SU-DHL-6 (cell line): ENCODE results near the gene DNAJB14.

ENCODE experiments used
- H2AFZ ChIP-seq: fragments of 200-600 bp; sonication (generic); 2 replicates; pipeline ENCODE4 v1.6.1; 2014; ENCODE audit warnings: low read depth, mild to moderate bottlenecking, moderate library complexity, mixed read lengths, antibody characterized with exemption, low read length; ENCODE audit not compliant: severe bottlenecking
- H3F3A ChIP-seq: fragments of 200-600 bp; shearing (Covaris generic); 2 replicates; pipeline ENCODE4 v1.6.0; 2016; ENCODE audit warnings: antibody characterized with exemption, mild to moderate bottlenecking; ENCODE audit not compliant: insufficient read depth
- H3K27ac ChIP-seq: fragments of 200-600 bp; sonication (generic); 2 replicates; pipeline ENCODE4 v1.5.1; 2016; ENCODE audit warnings: low read depth, mild to moderate bottlenecking, low read length, moderate library complexity, mixed read lengths
- H3K27me3 ChIP-seq: fragments of 200-600 bp; sonication (generic), shearing (Covaris generic); 2 replicates; pipeline ENCODE4 v1.6.0; 2014; ENCODE audit warnings: mild to moderate bottlenecking, low read length
- H3K36me3 ChIP-seq: fragments of 200-600 bp; sonication (generic); 2 replicates; pipeline ENCODE4 v1.6.1; 2014; ENCODE audit warnings: mild to moderate bottlenecking, low read length, mixed read lengths
- H3K4me2 ChIP-seq: fragments of 300-600, 200-600 bp; shearing (Covaris generic), sonication (generic); 2 replicates; pipeline ENCODE4 v1.6.0; 2014; ENCODE audit warnings: low read length, low read depth, mild to moderate bottlenecking; ENCODE audit not compliant: poor library complexity, severe bottlenecking
- H3K4me3 ChIP-seq: fragments of 200-600 bp; sonication (generic); 2 replicates; pipeline ENCODE4 v1.5.1; 2014; ENCODE audit warnings: antibody characterized with exemption, low read length, mild to moderate bottlenecking, mixed read lengths; ENCODE audit not compliant: insufficient read depth, poor library complexity, severe bottlenecking
- H3K79me2 ChIP-seq: fragments of 200-600 bp; sonication (generic); 2 replicates; pipeline ENCODE4 v1.6.1; 2014; ENCODE audit warnings: mild to moderate bottlenecking, low read length, moderate library complexity; ENCODE audit not compliant: insufficient read depth
- H3K9ac ChIP-seq: fragments of 200-600 bp; sonication (generic); 2 replicates; pipeline ENCODE4 v1.7.0; 2014; ENCODE audit warnings: mild to moderate bottlenecking, low read length
- H3K9me2 ChIP-seq: fragments of 200-600 bp; sonication (generic); replicated peaks from 2 replicates; pipeline ENCODE4 v1.6.1; 2014; ENCODE audit warnings: low read length; ENCODE audit not compliant: insufficient read depth
- H3K9me3 ChIP-seq: fragments of 200-600 bp; sonication (generic); 2 replicates; pipeline ENCODE4 v1.6.1; 2014; ENCODE audit warnings: low read length, mixed read lengths; ENCODE audit not compliant: insufficient read depth
- H4K20me1 ChIP-seq: fragments of 200-600 bp; sonication (generic); 2 replicates; pipeline ENCODE4 v1.6.1; 2014; ENCODE audit warnings: low read depth, mild to moderate bottlenecking, antibody characterized with exemption, low read length, moderate library complexity, mixed read lengths
- EZH2phosphoT487 ChIP-seq: fragments of 200-600 bp; sonication (generic), shearing (Covaris generic); conservative IDR thresholded peaks from 2 replicates; pipeline ENCODE4 v1.6.1; 2018; ENCODE audit warnings: mild to moderate bottlenecking, antibody characterized with exemption, low read length, moderate library complexity, mixed read lengths
- TF ChIP-seq, protein P1 (sequence below): fragments of 200-600 bp; sonication (generic); IDR thresholded peaks from one replicate; pipeline ENCODE4 v1.5.1; 2017; ENCODE audit warnings: antibody characterized with exemption, mild to moderate bottlenecking, low read length, moderate library complexity; ENCODE audit not compliant: insufficient read depth, poor library complexity, severe bottlenecking

The DNAJB14 gene

DNA sequence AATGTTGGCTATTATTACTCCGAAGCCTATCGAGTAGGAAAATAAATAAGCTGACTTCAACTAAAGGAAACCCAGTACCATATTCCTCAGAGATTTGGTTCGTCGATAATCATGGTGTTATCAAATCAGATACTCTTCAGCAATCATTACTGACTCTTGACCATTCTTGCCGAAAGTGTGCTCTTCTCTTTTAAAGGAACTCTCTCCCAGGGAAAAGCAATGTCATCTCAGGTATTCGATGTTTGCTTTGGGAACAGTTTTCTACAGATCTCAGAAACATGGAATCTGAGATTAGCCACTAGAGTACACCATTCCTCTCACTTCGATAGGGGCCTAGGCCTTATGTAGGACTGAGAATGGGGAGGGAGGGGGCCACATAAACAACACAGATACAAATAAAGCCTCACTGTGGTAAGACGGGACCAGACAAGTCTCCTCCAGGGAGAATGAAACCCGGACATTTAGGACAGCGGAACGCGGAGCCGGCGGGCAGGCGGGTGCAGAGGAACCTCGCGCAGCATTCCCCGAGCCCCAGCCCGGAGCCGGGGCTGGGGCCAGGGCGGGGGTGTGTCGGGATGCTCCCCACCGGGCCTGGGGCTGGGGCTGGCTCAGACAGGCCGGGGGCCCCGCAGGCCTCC, 581 bp downstream of the DNAJB14 start:
- H3K79me2 ChIP-seq: peaks cover 67% of the 10 kb centered on the region
- H3F3A ChIP-seq: peaks cover 28% of the 10 kb centered on the region
- peak overlapping the region; percentile 83 for H3K4me3 ChIP-seq
- peak overlapping the region; percentile 91 for H3K9ac ChIP-seq
- H4K20me1 ChIP-seq: no peaks in the 10 kb centered on the region
- H3K27me3 ChIP-seq: no peaks in the 10 kb centered on the region
- H3K9me2 ChIP-seq: no peaks in the 10 kb centered on the region
- H3K36me3 ChIP-seq: peaks cover 12% of the 10 kb centered on the region
- no peak overlapping the region for H2AFZ ChIP-seq
- no peak for TF ChIP-seq EZH2phosphoT487
- TF ChIP-seq, protein P1, sequence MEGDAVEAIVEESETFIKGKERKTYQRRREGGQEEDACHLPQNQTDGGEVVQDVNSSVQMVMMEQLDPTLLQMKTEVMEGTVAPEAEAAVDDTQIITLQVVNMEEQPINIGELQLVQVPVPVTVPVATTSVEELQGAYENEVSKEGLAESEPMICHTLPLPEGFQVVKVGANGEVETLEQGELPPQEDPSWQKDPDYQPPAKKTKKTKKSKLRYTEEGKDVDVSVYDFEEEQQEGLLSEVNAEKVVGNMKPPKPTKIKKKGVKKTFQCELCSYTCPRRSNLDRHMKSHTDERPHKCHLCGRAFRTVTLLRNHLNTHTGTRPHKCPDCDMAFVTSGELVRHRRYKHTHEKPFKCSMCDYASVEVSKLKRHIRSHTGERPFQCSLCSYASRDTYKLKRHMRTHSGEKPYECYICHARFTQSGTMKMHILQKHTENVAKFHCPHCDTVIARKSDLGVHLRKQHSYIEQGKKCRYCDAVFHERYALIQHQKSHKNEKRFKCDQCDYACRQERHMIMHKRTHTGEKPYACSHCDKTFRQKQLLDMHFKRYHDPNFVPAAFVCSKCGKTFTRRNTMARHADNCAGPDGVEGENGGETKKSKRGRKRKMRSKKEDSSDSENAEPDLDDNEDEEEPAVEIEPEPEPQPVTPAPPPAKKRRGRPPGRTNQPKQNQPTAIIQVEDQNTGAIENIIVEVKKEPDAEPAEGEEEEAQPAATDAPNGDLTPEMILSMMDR: no peak
- peak overlapping the region; percentile 94 for H3K4me2 ChIP-seq
- H3K27ac ChIP-seq: peak overlapping the region; percentile 92
- H3K9me3 ChIP-seq: no peaks in the 10 kb centered on the region

DNA sequence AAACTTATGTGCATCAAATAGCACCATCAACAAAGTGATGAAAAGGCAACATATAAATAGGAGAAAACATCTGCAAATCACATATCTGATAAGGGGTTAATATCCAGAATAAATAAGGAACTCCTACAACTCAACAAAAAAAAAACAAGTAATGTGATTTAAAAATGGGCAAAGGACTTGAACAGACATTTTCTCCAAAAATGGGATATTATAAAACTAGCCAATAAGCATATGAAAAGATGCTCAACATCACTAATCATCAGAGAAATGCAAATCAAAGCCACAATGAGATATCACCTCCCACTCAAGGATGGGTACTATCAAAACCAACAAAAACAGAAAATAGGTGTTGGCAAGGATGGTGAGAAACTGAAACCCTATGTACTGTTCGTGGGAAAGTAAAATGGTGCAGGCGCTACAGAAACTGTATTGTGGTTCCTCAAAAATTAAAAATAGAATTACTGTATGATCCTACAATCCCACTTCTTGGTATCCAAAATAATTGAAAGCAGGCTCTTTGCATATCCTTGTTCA, 2.4 kb downstream of the DNAJB14 start:
- Histone ChIP-seq H4K20me1 (no peaks in the 10 kb centered on the region), H3K4me3 (peak overlapping the region; percentile 6), H3K4me2 (peak overlapping the region; percentile 51), H3F3A (peaks cover 22% of the 10 kb centered on the region), H3K27me3 (no peaks in the 10 kb centered on the region), H3K9ac (no peak overlapping the region), H3K36me3 (peaks cover 12% of the 10 kb centered on the region), H3K79me2 (peaks cover 68% of the 10 kb centered on the region), H3K27ac (no peak overlapping the region), H3K9me3 (no peaks in the 10 kb centered on the region), H2AFZ (no peak overlapping the region), H3K9me2 (no peaks in the 10 kb centered on the region)
- TF ChIP-seq, protein P1: no peak
- TF ChIP-seq EZH2phosphoT487: no peak

DNA sequence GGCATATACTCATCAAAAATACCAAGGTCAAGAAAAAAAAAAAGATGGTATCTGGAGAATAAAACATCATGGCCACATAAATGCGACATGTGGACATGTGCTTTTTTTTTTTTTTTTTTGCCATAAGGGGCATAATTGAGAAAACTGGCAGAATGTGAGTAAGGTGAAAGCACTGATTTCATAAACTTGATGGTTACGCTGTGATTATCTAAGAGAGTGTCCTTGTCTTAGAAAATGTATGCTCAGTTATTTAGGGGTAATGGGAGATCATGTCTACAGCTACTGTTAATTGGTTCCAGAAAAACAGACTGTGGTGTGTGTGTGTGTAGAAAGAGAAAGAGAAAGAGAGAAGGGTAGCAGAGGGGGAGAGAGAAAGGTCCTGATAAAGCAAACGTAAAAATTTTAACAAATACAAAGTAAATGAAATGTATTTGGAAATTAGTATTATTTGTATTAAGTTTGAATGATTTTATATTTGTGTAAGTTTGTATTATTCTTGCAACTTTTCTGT, 8.1 kb downstream of the DNAJB14 start:
- Histone ChIP-seq H3K27me3 (no peaks in the 10 kb centered on the region), H3K27ac (no peak overlapping the region), H4K20me1 (no peaks in the 10 kb centered on the region), H3K9me2 (no peaks in the 10 kb centered on the region), H3K36me3 (peaks cover 7% of the 10 kb centered on the region; the same call in 1 of the 2 replicates), H3K79me2 (peaks cover 67% of the 10 kb centered on the region), H3F3A (no peaks in the 10 kb centered on the region; the same call in 1 of the 2 replicates), H3K9me3 (no peaks in the 10 kb centered on the region), H2AFZ (no peak overlapping the region), H3K4me2 (no peak overlapping the region), H3K9ac (no peak overlapping the region), H3K4me3 (no peak overlapping the region)
- TF ChIP-seq, protein P1: no peak
- TF ChIP-seq EZH2phosphoT487: no peak
